Measurements from ENCODE around the gene MUC5B.

MUC5B gene

GRCh38 chr11:1275021-1275420 is 52.2 kb downstream of the MUC5B start:
- in situ Hi-C loops (cut with MboI; ENCODE audit: low pct_unique_long_range_greater_than_20kb, low sequenced_read_pairs) = no loop called here
- DNase-seq = no peak

- in situ Hi-C loops (cut with MboI; ENCODE audit: low pct_unique_long_range_greater_than_20kb, low sequenced_read_pairs) = no loop called here
- DNase-seq = no peak
Measured at GRCh38 chr11:1276041-1276790, 53.4 kb downstream of the MUC5B start.

- in situ Hi-C loops (cut with MboI; ENCODE audit: low pct_unique_long_range_greater_than_20kb, low sequenced_read_pairs) = no loop called here
- DNase-seq = no peak
Measured at GRCh38 chr11:1276866-1277615, 54.2 kb downstream of the MUC5B start.

- in situ Hi-C loops (cut with MboI; ENCODE audit: low pct_unique_long_range_greater_than_20kb, low sequenced_read_pairs) = no loop called here
- no peak for DNase-seq
Measured at GRCh38 chr11:1277936-1278512, 55.2 kb downstream of the MUC5B start.

DNA sequence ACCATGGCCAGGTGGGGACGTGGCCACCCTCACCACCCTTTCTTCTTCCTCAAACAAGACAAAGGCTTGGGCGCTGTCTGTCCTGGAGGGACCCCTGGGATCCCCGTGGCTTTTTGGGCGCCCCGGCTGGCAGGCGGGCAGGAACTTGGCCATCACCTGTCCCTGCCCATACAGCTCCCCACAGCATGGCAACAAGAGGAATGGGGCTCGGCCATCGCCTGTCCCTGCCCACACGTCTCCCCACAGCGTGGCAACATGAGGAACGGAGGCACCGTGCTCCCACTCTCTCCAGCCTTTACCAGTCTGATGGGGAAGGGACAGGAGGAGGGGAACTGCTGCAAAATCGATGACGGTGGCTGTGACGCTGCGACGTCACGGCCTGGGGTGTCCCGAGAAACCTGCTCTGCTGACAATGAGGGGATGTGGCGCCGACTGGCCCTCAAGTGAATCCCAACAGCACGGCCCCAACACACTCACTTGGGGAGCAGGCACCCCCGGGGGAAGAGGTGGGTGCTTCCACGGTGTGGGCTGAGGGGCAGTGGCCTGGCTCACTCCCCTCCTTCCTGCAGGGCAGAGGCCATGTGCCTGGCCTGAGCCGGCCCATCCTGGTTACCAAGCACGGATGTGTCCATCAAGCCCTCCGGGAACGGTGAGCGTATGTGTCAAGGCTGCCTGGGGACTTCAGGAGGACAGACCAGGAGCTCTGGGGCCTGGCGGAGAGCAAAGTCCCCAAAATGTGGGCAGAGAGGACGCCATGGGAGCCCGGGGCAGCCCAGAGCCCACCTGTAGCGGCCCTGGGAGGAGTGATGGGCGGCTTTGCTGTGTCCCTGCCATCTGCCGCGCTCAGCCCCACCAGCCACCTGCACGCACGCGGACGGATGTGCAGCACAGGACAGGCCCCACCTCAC is 56.2 kb downstream of the MUC5B start:
- DNase-seq = no peak
- in situ Hi-C loops (cut with MboI; ENCODE audit: low pct_unique_long_range_greater_than_20kb, low sequenced_read_pairs) = no loop called here

DNA sequence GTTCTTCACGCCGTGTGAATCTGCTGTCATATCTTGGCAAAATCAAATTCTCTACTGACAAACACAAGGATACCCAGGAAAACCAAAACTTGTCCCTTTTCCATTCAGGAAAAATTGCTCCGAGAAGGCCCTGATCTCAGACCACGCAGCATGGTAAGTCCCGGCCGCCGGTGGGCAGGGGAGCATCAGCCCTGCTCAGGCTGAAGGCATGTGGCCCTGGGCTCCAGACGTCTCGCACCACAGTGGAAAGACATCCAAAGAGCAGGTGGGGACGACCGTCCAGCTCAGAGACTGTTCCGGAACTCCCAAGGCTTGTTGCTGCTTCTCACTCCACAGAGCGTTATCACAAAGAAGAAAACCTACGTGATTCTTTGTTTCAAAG is 56.8 kb downstream of the MUC5B start:
- in situ Hi-C loops (cut with MboI; ENCODE audit: low pct_unique_long_range_greater_than_20kb, low sequenced_read_pairs) = no loop called here
- no peak for DNase-seq

DNA sequence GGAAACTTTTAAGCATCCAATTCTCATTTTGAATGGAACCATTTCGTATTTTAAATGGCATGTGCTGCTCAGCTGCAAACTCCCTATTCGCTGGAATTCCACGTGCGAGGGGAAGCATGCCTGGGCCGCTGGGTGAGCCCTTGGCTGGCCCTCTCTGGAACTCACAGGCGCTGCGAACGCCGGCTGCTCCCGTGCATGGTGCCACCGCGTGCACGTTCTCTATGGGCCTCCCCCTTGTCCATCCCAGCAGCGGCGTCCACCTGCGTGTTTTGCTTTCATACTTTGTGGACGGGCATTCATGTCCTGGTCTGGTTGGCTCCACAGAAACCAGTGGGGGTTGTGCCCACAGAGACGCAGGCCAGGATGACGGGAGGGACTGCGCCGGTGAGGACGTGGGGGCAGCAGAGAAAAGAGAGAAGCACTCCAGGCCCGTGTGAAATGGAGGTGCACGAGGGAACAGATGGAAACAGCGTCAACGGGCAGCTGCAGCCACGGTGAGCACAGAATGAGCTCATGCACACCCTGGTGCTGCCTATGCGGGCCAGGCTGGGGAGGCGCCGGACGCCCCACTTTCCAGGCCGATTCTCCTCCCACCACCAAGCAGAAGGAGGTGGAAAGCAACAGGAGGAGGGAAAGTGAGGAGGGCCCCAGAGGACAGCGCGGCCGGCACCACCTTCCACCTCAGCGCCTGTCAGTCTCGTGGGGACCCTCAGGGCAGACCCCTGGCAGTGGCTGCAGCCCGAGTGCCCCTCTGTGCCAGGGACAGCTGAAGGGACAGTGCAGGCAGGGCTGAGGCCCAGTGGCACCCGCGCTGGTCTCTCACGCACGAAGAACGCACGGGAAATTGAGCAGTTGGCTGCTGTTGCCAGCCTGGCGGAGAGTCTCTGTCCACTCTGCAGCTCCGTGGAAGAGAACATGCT is 57.5 kb downstream of the MUC5B start:
- in situ Hi-C loops (cut with MboI; ENCODE audit: low pct_unique_long_range_greater_than_20kb, low sequenced_read_pairs) = no loop called here
- no peak for DNase-seq

- in situ Hi-C loops (cut with MboI; ENCODE audit: low pct_unique_long_range_greater_than_20kb, low sequenced_read_pairs) = no loop called here
- no peak for DNase-seq
Measured at GRCh38 chr11:1281326-1281973, 58.6 kb downstream of the MUC5B start.

GRCh38 chr11:1281974-1282365 is 59.1 kb downstream of the MUC5B start:
- no peak for DNase-seq
- in situ Hi-C loops (cut with MboI; ENCODE audit: low pct_unique_long_range_greater_than_20kb, low sequenced_read_pairs) = no loop called here

DNA sequence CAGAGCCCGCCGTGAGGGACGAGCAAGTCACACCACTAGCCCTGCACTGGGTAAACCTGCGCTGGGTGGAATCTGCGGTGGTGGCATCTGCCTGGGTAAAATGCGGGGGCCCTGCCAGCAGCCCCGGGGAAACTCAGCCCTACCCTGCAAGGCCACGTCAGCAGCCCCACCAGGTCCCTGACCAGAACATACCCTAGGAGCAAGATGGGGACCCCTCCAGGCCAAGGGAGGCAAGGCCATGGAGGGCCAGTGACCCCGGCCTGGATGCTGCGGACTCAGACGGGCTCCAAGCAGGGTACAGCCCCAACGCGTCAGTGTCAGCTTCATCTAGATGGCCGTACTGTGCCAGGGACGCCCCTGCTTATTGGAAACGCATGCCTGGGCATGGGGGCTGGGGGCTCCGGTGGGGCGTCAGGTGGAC is 60.2 kb downstream of the MUC5B start:
- no peak for DNase-seq
- in situ Hi-C loops (cut with MboI; ENCODE audit: low pct_unique_long_range_greater_than_20kb, low sequenced_read_pairs) = no loop called here

GRCh38 chr11:1283906-1284305 is 61.0 kb downstream of the MUC5B start:
- no peak for DNase-seq
- in situ Hi-C loops (cut with MboI; ENCODE audit: low pct_unique_long_range_greater_than_20kb, low sequenced_read_pairs) = no loop called here

- in situ Hi-C loops (cut with MboI; ENCODE audit: low pct_unique_long_range_greater_than_20kb, low sequenced_read_pairs) = no loop called here
- DNase-seq = no peak
Measured at GRCh38 chr11:1285316-1285744, 62.5 kb downstream of the MUC5B start.

- in situ Hi-C loops (cut with MboI; ENCODE audit: low pct_unique_long_range_greater_than_20kb, low sequenced_read_pairs) = no loop called here
- DNase-seq = no peak
Measured at GRCh38 chr11:1285876-1286275, 63.0 kb downstream of the MUC5B start.

DNA sequence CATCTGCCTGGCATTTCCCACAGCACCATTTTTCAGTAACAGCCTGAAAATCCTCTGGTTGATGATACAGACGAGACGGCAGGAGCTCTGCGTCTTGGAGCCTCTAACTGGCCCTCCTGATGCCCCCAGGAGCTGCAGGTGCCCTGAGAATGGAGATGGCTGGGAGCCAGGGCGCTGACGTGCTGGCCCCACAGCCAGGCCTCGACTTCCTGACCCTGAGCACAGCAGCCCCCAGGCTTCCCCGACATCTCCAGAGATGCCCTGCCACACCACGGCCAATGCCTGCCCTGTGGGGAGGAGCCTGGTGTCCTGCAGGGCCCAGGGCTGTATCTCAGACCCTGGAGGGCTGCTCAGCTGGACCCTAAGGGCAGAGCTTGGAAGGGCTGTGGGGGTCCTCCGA is 65.1 kb downstream of the MUC5B start:
- DNase-seq = no peak
- in situ Hi-C loops (cut with MboI; ENCODE audit: low pct_unique_long_range_greater_than_20kb, low sequenced_read_pairs) = no loop called here

- in situ Hi-C loops (cut with MboI; ENCODE audit: low pct_unique_long_range_greater_than_20kb, low sequenced_read_pairs) = no loop called here
Measured at GRCh38 chr11:1288426-1289151, 65.7 kb downstream of the MUC5B start.

DNA sequence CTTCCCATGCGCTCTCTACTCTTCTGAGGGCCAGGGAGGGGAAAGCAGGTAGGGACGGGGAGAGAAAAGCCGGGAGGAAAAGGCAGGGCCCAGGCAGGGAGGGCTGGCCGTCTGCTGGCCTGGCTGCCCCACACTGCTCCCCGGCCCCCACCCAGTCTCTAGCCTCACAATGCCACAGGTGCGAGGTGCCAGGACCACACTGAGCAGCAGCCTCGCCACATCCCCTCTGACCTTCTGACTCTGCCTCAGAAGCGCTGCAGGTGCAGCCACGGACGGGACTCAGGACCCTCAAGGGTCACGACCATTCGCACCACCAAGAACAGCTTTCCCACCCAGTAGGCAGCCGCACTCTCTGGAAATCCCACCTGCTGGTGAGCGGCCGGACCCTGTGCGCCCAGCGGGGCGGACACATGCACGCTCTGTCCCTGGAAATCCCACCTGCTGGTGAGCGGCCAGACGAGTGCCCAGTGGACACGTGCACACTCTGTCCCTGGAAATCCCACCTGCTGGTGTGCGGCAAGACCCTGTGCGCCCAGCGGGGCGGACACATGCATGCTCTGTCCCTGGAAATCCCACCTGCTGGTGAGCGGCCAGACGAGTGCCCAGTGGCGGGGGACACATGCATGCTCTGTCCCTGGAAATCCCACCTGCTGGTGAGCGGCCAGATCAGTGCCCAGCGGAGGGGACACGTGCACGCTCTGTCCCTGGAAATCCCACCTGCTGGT is 66.5 kb downstream of the MUC5B start:
- no peak for DNase-seq
- in situ Hi-C loops (cut with MboI; ENCODE audit: low pct_unique_long_range_greater_than_20kb, low sequenced_read_pairs) = no loop called here

More at GRCh38 chr11:1288426-1289151, 65.7 kb downstream of the MUC5B start:
- no peak for DNase-seq

Measured in KBM-7 (cell line).